WERI-Rb-1 (cell line): Measurements from ENCODE around the gene HEXD.

Experiments used
- DNase-seq: peaks from one replicate; pipeline ENCODE4 v3.0.0-alpha.2; 2020
- H3K27ac ChIP-seq: fragments of 250-450 bp; sonication (Bioruptor Pico); 2 replicates; pipeline ENCODE4 v1.5.1; 2020; ENCODE audit warnings: mild to moderate bottlenecking, moderate library complexity
- H3K27me3 ChIP-seq: fragments of 250-450 bp; sonication (Bioruptor Pico); 2 replicates; pipeline ENCODE4 v1.5.1; 2021; ENCODE audit warnings: mild to moderate bottlenecking, low read depth, moderate library complexity; ENCODE audit not compliant: insufficient read depth, severe bottlenecking
- H3K36me3 ChIP-seq: fragments of 250-450 bp; sonication (Bioruptor Pico); 2 replicates; pipeline ENCODE4 v1.5.1; 2020; ENCODE audit warnings: mild to moderate bottlenecking, moderate library complexity
- H3K4me3 ChIP-seq: 2 replicates; pipeline ENCODE4 v1.5.1; 2011; ENCODE audit warnings: low read depth, mild to moderate bottlenecking, control low read depth, low read length
- H3K9me3 ChIP-seq: fragments of 250-450 bp; sonication (Bioruptor Pico); 2 replicates; pipeline ENCODE4 v1.5.1; 2021; ENCODE audit warnings: mild to moderate bottlenecking, moderate library complexity; ENCODE audit not compliant: severe bottlenecking
- CTCF ChIP-seq: IDR thresholded peaks from 2 replicates; pipeline ENCODE4 v1.5.1; 2011; ENCODE audit warnings: low read depth, mild to moderate bottlenecking, control low read depth, inconsistent platforms, low read length

HEXD gene

GRCh38 chr17:82486231-82487094 lies 68.3 kb downstream of the HEXD start:
- peaks cover 82% of the 10 kb centered on the region for H3K36me3 ChIP-seq

DNA sequence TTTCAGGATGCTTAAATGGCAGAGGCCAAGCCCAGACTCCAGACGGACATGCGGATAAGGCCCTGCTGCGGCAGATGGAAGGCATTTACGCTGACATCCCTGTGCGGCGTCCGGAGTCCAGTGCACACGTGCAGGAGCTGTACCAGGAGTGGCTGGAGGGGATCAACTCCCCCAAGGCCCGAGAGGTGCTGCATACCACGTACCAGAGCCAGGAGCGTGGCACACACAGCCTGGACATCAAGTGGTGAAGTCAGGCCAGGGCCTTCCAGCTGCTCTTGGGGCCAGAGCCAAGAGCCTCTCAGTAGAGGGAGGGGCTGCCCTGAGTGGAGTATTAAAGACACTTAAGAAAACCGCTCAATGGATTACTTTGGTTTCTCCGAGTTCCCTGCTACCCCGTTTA lies 69.8 kb downstream of the HEXD start:
- H3K36me3 ChIP-seq, result peaks cover 68% of the 10 kb centered on the region
- peak overlapping the region; percentile 84 for H3K27ac ChIP-seq
- no peaks in the 10 kb centered on the region for H3K9me3 ChIP-seq
- peak; percentile 86 for DNase-seq
- H3K27me3 ChIP-seq, result no peaks in the 10 kb centered on the region
- no peak for TF ChIP-seq CTCF
- H3K4me3 ChIP-seq, result no peak overlapping the region

More at GRCh38 chr17:82486231-82487094, 68.3 kb downstream of the HEXD start:
- no peak for TF ChIP-seq CTCF
- Histone ChIP-seq H3K9me3 (no peaks in the 10 kb centered on the region), H3K4me3 (no peak overlapping the region), H3K27ac (peak overlapping the region; percentile 84), H3K27me3 (no peaks in the 10 kb centered on the region)
- DNase-seq, result no peak

DNA sequence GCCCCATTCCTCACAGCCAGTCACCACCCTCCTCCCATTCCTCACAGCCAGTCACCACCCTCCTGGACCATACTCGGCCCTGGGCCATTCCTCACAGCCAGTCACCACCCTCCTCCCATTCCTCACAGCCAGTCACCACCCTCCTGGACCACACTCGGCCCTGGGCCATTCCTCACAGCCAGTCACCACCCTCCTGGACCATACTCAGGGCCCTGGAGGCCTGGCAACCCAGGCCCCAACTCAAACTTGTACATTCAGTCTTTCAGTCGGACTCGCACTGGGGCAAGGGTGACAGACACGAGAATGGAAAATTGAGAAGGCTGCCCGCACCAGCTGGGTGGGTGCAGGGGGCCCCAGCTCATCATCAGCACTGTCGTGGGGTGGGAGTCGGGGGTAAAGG lies 71.0 kb downstream of the HEXD start:
- H3K36me3 ChIP-seq, result peaks cover 56% of the 10 kb centered on the region
- peak overlapping the region; percentile 84 for H3K27ac ChIP-seq
- no peak for DNase-seq
- no peaks in the 10 kb centered on the region for H3K9me3 ChIP-seq
- TF ChIP-seq CTCF, result no peak
- no peaks in the 10 kb centered on the region for H3K27me3 ChIP-seq
- H3K4me3 ChIP-seq, result no peak overlapping the region

- H3K27ac ChIP-seq, result peak overlapping the region; percentile 84
- DNase-seq, result peak; percentile 76
- no peaks in the 10 kb centered on the region for H3K27me3 ChIP-seq
- H3K9me3 ChIP-seq, result no peaks in the 10 kb centered on the region
- peak overlapping the region; percentile 7; the same call in 1 of the 2 replicates for H3K4me3 ChIP-seq
- no peak for TF ChIP-seq CTCF
- H3K36me3 ChIP-seq, result peaks cover 47% of the 10 kb centered on the region
These were observed 71.8 kb downstream of the HEXD start for GRCh38 chr17:82489851-82490511.

- Histone ChIP-seq H3K9me3 (no peaks in the 10 kb centered on the region), H3K27me3 (no peaks in the 10 kb centered on the region), H3K27ac (peak overlapping the region; percentile 84), H3K36me3 (peaks cover 40% of the 10 kb centered on the region), H3K4me3 (peak overlapping the region; percentile 7; the same call in 1 of the 2 replicates)
- DNase-seq, result peak; percentile 93
- peak; percentile 55 for TF ChIP-seq CTCF
These were observed 72.5 kb downstream of the HEXD start for GRCh38 chr17:82490512-82491195.
